ENCODE measurements around the gene CACNA1I. TPM values are rescaled to one million over a fixed set of nuclear protein-coding genes. Genes with fewer than 3 reads are reported as not detected.
A peak's percentile ranks its signal among the peaks of the same experiment; 100 is the strongest.

CACNA1I gene
- total and polyA plus RNA-seq, 7 donors: 0.01 to 0.14 (median 0.04) TPM; not detected in 2

DNA sequence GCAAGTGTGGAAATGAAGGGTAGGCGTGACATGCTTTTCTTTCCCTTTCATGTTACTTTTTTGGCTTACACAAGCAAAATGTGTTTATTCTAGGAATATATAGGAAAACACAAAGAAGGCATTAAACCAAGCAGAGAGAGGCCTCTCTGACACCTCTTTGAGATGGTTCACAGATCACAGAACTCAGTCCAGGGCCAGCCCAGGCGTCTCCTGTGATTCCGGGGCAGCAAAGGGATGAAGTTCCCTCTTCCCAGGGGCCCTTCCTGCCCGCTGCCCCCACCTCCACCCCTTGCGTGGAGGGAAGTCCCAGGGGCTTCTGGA is 78.0 kb downstream of the CACNA1I start:
- WGBS, 3 donors: 70 to 80% (median 79%) methylated on average over 4 to 5 of the region's 5 CpGs
- DNase-seq: no peak
- Histone ChIP-seq H3K27ac (no peak overlapping the region), H3K9me3 (no peaks in the 10 kb centered on the region), H3K27me3 (ENCODE audit: insufficient read depth in 3 of 3, low read length in 2 of 3) (peaks cover 0 to 6% (median 2%) of the 10 kb centered on the region in 3 donors), H3K36me3 (ENCODE audit: insufficient read depth in 1 of 2, low read depth in 1 of 2) (no peaks in the 10 kb centered on the region), H3K4me3 (no peak overlapping the region), H3K4me1 (no peaks in the 10 kb centered on the region)
- ATAC-seq: no peak
- intact Hi-C loops (cut with DNase I): no loop called here
- TF ChIP-seq, protein P1, sequence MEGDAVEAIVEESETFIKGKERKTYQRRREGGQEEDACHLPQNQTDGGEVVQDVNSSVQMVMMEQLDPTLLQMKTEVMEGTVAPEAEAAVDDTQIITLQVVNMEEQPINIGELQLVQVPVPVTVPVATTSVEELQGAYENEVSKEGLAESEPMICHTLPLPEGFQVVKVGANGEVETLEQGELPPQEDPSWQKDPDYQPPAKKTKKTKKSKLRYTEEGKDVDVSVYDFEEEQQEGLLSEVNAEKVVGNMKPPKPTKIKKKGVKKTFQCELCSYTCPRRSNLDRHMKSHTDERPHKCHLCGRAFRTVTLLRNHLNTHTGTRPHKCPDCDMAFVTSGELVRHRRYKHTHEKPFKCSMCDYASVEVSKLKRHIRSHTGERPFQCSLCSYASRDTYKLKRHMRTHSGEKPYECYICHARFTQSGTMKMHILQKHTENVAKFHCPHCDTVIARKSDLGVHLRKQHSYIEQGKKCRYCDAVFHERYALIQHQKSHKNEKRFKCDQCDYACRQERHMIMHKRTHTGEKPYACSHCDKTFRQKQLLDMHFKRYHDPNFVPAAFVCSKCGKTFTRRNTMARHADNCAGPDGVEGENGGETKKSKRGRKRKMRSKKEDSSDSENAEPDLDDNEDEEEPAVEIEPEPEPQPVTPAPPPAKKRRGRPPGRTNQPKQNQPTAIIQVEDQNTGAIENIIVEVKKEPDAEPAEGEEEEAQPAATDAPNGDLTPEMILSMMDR (IDR thresholded peaks at IDR 0.05): no peak

DNA sequence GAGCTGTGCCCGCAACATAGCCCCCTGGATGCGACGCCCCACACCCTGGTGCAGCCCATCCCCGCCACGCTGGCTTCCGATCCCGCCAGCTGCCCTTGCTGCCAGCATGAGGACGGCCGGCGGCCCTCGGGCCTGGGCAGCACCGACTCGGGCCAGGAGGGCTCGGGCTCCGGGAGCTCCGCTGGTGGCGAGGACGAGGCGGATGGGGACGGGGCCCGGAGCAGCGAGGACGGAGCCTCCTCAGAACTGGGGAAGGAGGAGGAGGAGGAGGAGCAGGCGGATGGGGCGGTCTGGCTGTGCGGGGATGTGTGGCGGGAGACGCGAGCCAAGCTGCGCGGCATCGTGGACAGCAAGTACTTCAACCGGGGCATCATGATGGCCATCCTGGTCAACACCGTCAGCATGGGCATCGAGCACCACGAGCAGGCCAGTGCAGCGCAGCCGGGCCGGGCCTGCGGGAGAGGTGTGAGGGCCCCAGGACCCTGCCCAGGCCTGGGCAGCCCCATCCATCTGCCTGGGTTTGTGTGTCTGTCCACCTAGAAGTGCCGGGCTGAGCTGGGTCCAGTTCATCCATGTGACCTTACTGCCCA is 79.0 kb downstream of the CACNA1I start:
- H3K9me3 ChIP-seq: no peaks in the 10 kb centered on the region
- no peaks in the 10 kb centered on the region for H3K36me3 ChIP-seq (ENCODE audit: insufficient read depth in 1 of 2, low read depth in 1 of 2)
- no peak overlapping the region for H3K27ac ChIP-seq
- no peaks in the 10 kb centered on the region for H3K4me1 ChIP-seq
- no peak for ATAC-seq
- WGBS, 3 donors: 95 to 97% (median 96%) methylated on average over 38 to 41 of the region's 41 CpGs
- H3K4me3 ChIP-seq: no peak overlapping the region
- H3K27me3 ChIP-seq (ENCODE audit: insufficient read depth in 3 of 3, low read length in 2 of 3): peaks cover 0 to 7% (median 3%) of the 10 kb centered on the region in 3 donors
- DNase-seq: peak in 1 of 2 donors; percentile 50
- intact Hi-C loops (cut with DNase I): no loop called here
- TF ChIP-seq, protein P1 (IDR thresholded peaks at IDR 0.05): no peak

DNA sequence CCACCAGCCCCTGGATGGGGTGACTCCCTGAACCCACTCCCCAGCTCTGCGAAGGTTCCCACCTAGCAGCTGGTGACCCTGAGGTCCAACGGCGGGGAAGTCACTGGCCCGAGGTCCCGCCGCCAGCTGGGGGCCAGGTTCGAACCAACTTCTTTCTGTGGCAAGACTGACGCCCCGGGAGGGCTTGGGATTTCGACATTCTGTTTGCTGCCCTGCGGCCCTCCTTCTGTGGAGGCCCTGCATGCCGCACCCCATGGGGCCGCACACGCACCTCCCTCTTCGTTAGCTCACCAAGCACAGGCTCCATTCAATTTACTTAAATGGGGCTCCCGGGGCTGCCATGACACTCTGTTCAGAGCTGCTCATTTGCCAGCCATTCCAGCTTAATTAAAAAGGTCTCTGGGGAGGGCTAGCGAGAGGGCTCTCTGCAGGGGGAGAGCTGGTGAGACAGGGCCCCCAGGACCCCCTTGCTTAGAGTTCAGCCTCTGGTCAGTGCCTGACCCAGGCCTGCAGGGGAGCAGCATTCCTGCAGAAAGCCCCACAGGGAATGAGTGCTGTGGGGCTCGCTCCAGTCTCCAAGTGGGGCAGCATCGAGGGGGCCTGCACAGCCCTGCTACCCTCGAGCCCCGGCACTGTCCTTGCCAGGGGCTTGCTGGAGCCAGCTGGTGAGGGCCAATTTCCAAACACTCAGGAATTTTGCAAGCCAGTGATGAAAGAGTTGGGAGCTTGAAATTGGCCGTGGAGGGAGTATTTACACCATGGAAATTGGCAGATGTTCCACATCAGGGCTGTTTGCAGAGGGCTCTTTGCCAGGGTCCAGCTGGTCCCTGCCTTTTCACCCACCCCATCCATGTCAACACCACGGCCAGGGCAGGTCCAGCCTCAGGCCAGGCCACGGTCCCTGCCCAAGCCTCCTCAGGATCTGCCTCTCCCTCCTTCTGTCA is 80.8 kb downstream of the CACNA1I start:
- peak in 2 of 4 donors; percentile 29 to 35 for ATAC-seq
- no peaks in the 10 kb centered on the region for H3K36me3 ChIP-seq (ENCODE audit: insufficient read depth in 1 of 2, low read depth in 1 of 2)
- no peaks in the 10 kb centered on the region for H3K9me3 ChIP-seq
- H3K27ac ChIP-seq: no peak overlapping the region
- no peak overlapping the region for H3K4me3 ChIP-seq
- peak in 1 of 2 donors; percentile 53 for DNase-seq
- H3K4me1 ChIP-seq: no peaks in the 10 kb centered on the region
- TF ChIP-seq, protein P1 (IDR thresholded peaks at IDR 0.05): no peak
- H3K27me3 ChIP-seq (ENCODE audit: insufficient read depth in 3 of 3, low read length in 2 of 3): peaks cover 0 to 21% (median 7%) of the 10 kb centered on the region in 3 donors
- WGBS, 3 donors: 51 to 58% (median 55%) methylated on average over 24 of the region's 24 CpGs
- intact Hi-C loops (cut with DNase I): no loop called here

DNA sequence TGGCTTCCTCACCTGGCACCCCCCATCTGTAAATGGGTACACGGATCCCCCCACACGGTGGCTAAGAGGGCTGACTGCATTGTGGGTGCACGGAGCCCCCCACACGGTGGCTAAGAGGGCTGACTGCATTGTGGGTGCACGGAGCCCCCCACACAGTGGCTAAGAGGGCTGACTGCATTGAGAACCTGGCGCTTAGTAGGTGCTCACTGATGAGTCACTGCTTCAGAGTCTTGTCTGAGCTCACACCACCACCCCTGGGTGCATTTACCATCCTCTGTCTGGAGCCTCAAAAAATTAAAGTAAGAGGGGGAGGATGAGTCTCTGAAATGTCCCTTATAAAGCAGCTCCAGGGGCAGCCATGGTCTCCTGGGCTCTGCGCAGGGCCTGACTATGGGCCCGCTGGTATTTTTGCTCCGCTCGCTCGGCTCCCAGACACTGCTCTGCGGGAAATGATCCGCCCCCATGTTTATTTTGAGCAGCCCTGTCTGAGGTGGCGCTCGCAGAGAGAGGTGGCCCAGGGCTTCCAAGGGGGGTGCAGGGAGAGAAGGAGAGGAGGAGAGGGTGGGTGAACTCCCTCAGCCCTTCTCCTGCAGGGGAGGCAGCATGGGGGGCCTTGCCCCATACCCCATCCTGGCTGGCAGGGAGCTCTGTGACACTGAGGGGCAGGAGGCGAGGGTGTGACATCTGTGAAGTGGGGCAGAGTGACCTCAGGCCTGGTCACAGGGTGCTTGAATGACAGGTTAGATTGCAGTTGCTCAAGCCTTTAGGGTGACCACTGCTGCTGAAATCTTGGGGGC is 82.6 kb downstream of the CACNA1I start:
- 68 to 84% (median 74%) methylated on average over 16 of the region's 16 CpGs for WGBS, 3 donors
- ATAC-seq: peak in 2 of 4 donors; percentile 44 to 63
- no peaks in the 10 kb centered on the region for H3K9me3 ChIP-seq

More for the DNA sequence above, 82.6 kb downstream of the CACNA1I start:
- Histone ChIP-seq H3K27me3 (ENCODE audit: insufficient read depth in 3 of 3, low read length in 2 of 3) (peaks cover 0 to 39% (median 13%) of the 10 kb centered on the region in 3 donors), H3K27ac (no peak overlapping the region), H3K4me1 (no peaks in the 10 kb centered on the region), H3K4me3 (no peak overlapping the region), H3K36me3 (ENCODE audit: insufficient read depth in 1 of 2, low read depth in 1 of 2) (no peaks in the 10 kb centered on the region)
- peak in 1 of 2 donors; percentile 48 for DNase-seq
- TF ChIP-seq, protein P1 (IDR thresholded peaks at IDR 0.05): no peak
- intact Hi-C loops (cut with DNase I): no loop called here

Data from psoas muscle (tissue), 8 donors.